Hematopoietic multipotent progenitor cell (in vitro differentiated cells): Measurements from ENCODE around the gene KCNG4. TPM values are rescaled to one million over a fixed set of nuclear protein-coding genes. Genes with fewer than 3 reads are reported as not detected.
A peak's percentile ranks its signal among the peaks of the same experiment; 100 is the strongest.
"Not testable (repeated sequence)": the region's sequence is repeated elsewhere in the genome, so short reads cannot be mapped to it uniquely, and the experiment has no call there.

Source experiments
- DNase-seq, 3 donors: peaks; one replicate each; pipeline ENCODE4 v3.0.0-alpha.2; 2011 to 2015; ENCODE audit warnings: low read depth in 2 of 3, low spot score in 2 of 3
- total RNA-seq: library from RNA; depleted of rRNA; stranded (reverse); fragments of >200 nt; gene quantifications from one replicate; pipeline ENCODE4 v1.2.3, GENCODE V29; 2012

Gene KCNG4
- total RNA-seq, 1 donor, result not detected

DNA sequence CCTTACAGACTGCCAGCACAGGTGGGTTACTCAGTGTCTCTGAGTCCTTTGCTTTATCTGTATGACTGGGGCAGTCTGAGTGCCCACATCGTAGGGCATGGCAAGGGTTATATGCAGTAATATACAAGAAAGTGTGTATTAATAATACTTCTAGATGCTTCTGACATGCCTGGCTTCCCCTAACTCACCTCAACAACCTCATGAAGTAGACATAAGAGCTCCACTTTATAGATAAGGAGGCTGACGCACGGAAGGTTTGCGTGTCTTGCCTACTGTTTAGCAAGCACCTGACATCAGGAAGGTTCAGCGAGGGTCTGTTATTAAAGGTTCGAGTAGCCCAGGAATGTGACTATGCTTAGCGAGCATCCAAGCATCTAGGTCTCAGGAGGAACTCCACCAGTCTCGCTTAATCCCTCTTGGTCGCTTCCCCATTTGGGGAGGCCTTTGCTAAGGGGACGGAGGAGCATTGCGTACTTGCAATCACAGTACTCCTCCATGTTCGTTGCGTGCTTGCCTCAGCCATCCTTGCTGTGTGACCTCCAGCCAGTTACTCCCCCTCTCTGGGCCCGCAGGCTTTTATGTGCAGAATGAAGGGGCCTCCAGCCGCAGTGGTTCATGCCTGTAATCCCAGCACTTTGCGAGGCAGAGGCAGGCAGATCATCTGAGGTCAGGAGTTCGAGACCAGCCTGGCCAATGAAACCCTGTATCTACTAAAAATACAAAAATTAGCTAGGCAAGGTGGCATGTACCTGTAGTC, 1.6 kb downstream of the KCNG4 start:
- no peak for DNase-seq

DNA sequence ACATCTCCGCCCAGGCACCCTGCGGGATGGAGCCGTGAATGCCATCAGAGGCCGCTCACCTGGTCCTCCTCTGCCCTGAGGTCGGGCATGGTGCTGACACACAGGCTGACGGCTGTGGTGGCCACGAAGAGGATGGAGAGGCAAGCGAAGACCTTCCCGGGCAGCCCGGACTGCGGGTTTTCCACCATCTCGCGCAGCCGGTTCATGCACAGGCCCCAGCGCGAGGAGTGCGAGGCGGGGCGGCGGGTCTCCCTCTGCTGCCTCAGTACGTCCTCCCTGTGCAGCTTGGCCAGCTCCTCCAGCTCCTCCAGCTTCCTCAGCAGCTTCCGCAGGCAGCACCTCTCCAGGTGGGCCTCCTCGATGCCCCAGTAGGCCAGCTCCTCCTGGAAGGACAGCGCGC, 3.1 kb downstream of the KCNG4 start:
- DNase-seq, result no peak

DNA sequence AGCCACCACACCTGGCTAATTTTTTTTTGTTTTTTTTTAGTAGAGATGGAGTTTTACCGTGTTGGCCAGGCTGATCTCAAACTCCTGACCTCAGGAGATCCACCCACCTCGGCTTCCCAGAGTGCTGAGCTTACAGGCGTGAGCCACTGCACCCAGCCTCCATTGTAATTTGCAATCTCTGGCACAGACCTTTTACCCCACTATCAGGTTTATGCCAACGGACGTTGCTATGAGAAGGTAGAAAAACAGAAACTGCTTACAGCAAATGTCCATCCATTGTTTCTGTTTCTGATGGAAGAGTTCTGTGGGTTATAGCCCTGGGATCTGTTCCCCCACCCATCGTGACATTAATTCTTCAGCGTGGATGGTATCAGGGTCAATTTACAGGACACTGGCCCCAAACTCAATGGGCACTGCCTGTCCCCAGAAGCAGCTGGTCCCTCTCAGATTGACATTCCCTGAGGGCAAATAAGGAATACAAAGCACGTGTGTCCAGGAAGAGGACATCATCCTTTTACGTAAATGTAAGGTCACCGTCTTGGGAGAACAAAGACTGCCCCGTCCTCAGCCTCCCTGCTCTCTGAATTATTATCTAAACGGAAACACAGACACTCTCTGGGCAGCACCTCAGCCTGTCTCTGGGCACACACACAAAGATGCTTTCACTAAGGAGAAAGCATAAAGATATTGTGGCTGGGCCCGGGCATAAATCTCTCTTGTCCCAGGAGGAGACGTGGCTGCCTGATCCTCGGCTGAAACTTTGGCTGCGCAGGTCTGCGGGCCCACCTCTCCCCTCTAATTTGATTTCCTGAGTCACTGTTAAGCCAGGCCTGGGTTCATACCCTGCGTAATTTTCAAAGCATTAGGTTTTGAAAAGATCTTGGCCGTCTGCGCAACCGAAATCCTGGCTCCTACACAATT, 5.2 kb downstream of the KCNG4 start:
- DNase-seq, result no peak

DNA sequence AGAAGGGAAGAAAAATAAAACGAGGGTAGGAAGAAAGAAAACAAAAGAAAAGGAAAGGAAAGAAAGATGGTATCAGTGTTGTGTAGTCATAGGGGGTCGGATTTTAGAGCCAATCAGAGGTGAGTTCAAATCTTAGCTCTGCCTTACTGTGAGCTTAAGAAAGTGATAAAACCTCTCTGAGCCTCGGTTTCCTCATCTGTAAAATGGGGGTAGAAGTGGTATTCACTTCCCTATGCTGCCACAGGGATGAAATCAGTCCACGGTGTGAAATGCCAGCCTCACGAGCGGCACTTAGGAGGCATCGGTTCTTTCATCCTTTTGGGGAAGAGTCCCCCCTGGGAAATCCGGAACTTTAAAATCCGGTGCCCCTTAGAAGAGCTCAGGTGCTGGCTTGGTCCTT, 6.1 kb downstream of the KCNG4 start:
- DNase-seq, result no peak

DNA sequence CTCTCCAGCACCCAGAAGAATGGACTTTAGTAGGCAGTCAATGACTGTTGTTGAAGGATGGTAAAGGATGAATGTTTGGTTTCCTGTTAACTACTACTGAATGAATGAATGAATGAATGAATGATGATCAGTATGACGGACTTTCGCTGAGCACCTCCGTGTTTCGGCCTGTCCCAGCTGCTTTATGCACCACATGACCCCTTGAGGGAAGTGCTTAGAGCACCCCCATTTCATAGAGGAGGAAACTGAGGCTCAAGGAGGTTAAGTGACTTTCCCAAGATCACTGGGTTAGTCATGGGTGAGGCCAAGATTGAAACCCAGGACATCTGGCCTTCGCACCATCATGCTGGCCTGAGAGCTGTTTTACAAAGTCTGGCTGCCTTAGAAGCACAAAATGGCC, 6.8 kb downstream of the KCNG4 start:
- no peak for DNase-seq

DNA sequence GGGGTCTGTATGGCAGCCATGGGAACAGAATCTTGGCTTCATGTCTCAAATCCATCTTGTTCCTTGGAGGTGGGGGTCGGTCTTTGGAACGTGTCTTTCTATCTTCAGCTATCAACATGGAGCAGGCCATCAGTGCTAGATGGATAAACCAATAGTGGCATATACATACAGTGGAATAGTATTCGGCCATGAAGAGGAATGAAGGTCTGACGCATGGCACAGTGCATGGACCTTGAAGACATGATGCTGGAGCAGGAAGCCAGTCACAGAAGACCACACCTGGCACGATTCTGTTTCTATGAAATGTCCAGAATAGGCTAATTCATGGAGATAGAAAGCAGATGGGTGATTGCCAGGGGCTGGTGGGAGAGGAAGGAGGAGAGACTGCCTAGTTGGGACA, 7.8 kb downstream of the KCNG4 start:
- DNase-seq, result no peak

DNA sequence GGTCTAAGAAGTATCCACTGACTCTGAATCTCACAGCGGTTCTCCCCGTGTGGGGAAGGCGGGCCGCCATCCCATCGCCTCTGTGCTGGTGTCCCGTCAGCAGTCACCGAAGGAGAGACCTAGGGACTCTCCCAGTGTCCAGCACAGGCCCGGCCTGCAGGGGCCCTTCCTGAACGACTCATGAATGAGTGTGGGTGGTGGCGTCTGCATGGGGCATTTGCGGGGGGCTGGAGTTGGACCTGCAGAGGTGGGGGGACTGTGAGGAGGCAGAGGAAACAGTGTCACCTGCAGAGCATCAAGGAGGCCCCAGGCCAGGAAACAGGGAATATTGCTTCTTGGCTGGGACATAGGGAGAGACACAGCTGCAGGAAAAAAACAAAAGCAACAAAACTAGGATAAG, 10.3 kb downstream of the KCNG4 start:
- no peak for DNase-seq

DNA sequence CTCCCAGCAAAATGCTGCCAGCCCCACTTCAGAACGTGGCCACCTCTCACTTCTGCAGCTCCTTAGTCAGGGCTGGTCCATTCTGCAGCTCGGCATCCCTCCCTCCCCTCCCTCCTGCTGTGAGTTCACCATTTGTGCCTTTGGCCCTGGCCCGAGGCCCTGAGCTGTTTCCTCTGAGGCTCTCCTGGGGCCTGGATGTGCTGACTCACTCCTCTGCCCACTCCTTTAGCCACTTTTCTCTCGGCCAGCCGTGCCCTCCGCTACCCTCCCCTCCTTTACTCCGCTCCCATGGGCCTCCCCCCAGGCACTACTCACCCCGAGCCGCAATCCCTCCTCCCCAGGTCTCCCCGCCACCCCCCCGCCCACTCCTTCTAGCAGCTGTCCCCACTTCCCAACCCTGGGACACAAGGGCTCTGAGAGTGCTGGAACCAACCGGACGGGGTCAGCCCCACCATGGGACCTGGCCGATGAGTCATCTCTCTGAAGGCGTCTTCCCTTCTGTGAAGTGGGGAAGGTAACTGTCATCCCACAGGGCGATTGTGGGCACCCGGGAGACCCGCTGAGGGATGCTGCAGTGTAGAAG, 11.5 kb downstream of the KCNG4 start:
- DNase-seq, result peak in 1 of 3 donors; percentile 24

DNA sequence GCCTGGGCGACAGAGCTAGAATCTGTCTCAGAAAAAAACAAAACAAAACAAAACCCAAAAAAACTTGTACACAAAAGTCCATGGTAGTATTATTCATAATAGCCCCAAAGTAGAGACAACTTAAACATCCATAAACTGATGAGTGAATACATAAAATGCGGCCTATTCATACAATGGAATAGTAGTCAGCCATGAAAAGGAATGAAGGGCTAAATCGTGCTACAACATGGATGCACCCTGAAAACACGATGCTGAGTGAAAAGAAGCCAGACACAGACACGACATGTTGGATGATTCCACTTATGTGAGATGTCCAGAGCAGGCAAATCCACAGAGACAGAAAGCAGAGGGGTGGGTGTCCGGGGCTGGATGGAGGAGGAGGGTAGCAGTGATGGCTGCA, 12.3 kb downstream of the KCNG4 start:
- DNase-seq, result no peak

DNA sequence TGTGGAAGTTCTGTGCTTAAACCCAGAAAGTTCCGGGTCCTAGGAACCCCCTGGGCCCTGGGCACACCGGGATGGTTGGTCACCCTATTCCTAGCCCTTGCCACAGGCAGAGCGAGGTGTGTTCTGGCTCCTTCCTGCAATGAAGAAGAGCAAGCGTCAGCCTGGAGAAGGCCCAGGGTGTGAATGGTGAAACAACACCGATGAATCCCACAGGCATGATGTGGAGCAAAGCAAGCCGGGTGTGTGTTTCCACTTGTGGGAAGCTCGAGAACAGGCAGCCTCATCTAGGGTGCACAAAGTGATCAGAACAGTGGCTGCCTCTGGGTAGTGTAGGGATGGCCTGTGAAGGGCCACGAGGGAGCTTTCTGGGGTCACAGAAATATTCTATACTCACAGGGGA, 13.8 kb downstream of the KCNG4 start:
- DNase-seq, result no peak

DNA sequence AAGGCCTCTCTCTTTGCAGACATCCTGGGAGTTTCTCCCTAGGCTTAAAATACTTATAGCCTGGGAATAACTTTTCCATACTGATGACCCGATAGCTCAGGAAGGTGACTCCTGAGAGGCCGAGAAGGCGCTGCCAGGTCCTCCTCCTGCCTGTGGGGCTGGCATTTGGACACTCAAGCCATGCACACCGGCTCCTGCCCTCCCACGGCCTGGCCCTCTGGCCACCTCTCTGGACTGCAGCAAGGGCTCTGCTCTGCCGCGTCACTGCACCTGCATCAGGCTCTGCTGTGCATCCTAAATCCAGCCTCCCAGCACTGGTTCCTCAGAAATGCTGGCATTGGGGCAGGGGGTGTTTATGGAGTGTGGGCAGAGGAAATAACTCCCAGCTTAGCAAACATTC, 14.2 kb downstream of the KCNG4 start:
- DNase-seq, result no peak

DNA sequence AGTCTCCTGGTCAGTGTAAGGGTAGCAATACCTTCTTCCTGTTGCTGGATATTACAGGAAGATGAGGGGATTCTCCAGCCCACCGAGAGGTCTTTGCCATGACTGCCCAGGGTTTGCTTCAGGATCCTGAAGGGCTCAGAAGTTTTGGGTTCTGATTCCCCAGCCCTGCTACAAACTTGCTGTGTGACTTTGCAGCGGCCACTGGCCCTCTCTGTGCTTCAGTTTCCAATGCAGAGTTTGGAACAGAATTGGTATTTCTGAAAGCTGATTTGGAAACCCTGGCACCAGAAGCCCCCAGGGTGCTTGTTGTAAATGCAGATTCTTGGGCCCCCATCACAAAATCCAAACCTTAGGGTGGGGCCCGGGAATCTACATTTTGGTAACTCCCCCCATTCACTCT, 14.7 kb downstream of the KCNG4 start:
- no peak for DNase-seq

DNA sequence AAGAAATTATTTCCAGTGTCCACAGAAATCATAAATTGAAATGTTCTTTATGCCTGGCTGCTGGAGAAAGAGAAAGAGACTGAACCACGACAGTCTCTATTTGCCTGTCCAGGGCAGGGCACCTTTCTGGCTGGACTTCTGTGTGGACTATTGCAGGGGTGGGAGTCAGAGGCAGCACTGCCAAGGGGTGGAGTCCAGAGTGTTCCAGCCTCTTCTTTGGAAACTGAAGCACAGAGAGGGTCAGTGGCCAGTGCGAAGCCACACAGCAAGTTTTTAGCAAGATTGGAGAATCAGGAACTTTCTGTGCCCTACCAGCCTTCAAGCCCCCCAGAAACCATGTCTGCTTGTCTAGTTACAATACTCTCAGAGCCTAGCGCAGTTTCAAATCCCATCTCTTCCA, 15.3 kb downstream of the KCNG4 start:
- DNase-seq, result no peak

DNA sequence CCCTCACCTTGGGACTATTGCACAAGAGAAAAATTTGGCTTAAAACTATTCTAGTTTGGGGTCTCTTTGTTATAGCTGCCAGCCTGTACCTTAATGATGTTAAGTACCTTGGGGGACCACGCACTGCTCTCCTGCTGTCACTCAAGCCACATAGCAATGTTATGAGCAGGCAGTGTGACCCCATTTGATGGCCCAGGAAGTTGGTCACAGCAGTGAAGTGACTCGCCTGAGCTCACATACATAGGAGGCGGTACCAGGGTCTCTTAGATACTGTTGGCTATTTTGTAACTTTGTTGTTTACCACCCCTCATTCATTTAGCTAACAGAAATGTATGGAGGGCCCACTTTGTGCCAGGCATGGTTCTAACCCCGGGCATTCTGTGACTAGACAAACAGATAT, 16.4 kb downstream of the KCNG4 start:
- no peak for DNase-seq

DNA sequence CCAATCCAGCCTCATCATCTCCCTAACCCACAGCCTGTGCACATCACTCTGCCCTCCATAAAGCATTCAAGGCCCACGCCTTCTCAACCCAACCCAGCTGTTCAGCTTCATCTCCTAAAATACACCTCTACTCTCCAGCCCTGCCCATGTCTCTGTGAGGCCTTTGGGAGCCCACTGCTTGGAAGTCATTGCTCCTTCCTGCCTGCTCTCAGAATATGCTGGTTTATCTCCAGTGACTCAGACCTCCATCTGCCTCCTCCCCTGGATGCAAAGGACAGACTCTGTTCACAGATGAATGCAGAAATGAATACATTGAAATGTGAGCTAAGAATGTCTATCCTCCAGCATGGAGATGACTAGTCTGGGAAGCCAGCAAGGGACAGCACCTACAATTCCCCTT, 19.0 kb downstream of the KCNG4 start:
- DNase-seq, result no peak

DNA sequence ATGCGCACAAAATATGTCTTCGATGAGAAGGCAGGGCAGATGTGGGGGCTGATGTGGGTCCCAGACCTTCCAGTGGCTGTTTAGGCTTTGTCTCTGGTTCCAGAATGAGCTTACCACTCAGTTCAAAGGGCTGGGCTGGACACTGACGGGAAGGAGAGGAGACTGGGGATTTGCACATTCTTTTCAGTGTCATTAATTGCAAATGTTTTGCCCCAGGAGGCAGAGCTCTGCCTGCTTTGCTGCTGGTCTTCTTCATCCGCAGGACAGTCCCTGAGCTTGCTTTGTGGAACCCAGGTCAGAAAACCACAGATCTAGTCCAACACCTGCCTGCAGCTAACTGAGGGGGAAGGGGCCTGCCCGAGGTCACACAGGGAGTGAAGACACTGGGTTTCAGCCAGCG, 20.9 kb downstream of the KCNG4 start:
- no peak for DNase-seq

DNA sequence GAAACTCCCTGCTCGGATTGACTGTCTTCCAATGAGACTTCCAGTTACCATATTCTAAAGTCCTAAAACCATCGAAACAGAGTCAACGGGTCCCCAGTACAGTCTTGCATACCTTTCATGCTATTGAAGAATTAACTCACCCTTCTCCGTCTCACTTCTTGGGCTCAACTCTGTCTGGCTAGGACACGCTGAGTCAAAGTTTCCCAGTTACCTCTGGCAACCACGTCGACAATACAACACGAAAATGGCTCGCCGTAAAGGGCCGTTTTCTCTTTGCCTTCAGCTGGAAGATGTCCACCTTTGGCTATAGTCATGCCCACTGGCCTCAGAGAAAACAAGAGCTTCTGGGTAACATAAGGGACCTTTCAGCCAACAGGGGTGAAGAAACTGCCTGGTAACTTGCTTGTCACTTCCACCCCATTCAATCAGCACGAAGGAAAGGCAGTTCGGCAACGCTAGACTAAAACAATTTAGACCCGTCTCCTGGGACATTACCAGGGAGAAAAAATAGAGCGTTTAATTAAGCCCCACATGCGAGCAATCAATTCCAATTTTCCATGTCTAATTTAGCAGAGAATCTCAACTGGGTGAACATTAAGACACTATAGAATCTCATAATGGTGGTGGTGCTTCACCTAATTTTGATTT, 21.5 kb downstream of the KCNG4 start:
- DNase-seq, result no peak

DNA sequence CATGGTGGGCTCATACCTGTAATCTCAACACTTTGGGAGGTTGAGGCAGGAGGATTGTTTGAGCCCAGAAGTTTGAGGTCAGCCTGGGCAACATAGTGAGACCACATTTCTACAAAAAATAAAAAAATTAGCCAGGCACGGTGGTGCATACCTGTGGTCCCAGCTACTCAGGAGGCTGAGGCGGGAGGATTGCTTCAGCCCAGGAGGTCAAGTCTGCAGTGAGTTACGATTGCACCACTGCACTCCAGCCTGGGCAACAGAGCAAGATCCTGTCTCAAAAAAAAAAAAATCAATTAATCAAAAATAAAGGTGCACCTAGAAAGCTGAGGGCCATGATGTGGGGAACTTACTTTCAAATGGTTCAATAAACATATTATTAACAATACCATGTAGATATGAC, 23.7 kb downstream of the KCNG4 start:
- DNase-seq, result not testable (repeated sequence)

DNA sequence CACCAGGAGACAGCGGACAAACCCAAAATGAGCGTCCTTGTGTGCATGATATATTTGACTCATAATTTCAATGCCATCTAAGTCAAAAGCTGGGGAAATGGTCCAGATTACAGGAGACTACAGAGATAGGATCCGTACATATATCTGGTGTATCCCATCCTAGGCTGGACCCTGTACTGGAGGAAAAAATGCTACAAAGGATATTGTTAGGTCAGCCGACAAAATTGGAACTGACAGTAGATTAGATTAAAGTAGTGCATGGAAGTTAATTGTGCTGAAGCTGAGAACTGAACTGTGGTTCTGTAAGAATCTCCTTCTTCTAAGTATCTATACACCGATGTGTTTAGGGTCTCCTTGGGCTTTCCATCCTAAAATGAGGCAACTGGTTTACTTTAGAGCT, 24.3 kb downstream of the KCNG4 start:
- no peak for DNase-seq

DNA sequence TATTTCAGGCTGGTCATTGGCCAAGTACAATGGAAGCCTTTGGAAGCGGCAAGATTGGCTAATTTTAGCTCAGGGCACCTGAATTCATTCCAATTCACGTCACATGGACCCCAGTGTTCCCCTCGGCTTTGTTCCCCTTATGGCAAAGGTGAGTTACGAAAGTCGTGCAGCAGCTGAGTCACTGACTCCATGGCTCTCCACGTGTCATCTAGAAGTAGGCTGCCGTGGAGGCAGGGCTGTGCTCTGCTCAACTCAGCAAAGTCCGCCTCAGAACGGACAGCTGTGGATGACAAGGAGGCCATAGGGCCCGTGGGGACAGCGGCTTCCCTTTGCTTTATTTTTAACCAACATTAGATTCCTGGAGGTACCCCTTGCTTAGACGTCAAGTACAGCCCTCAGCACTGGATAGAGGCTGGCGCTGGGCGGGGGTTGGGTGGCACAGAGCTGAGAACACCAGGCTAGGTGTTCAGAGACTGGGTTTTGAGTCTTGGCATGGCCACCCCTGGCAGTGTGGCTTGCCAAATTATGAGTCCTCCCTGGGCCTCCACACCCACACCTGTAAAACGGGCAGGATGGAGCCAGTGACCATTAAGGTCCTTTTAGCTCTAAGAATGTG, 25.3 kb downstream of the KCNG4 start:
- DNase-seq, result no peak

DNA sequence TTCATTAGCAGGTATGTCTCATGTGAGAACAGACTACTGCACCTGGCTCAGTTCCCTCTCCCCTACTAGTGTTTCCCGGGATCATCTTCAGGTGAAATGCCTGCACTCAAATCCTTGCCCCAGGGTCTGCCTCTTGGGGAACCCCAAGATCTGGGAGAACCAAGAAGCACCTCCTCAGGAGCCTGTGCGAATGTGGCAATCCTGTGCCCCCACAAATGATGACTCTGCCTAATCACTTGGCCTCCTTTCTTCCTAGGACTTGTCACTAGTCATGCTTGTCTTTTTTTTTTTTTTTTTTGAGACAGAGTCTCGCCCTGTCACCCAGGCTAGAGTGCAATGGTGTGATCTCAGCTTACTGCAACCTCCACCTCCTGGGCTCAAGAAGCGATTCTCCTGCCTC, 27.2 kb downstream of the KCNG4 start:
- no peak for DNase-seq
